Right atrium auricular region (tissue), 2 donors: ENCODE measurements around the gene GLT8D2. TPM values are rescaled to one million over a fixed set of nuclear protein-coding genes. Genes with fewer than 3 reads are reported as not detected.

Source experiments
- DNase-seq: peaks from one replicate; pipeline ENCODE4 v3.0.0-alpha.2; 2019; ENCODE audit warnings: low spot score
- H3K27ac ChIP-seq, 2 donors: fragments of 200-600 bp; sonication (generic); 1 replicate in 1 of 2; 2 replicates in 1 of 2; pipeline ENCODE4 v1.5.1; 2016 to 2019
- H3K27me3 ChIP-seq, 2 donors: fragments of 200-600 bp; sonication (generic); one replicate each; pipeline versions ENCODE4 v1.5.1 to v1.6.0; 2017 to 2019
- H3K36me3 ChIP-seq: fragments of 200-600 bp; sonication (generic); one replicate; pipeline ENCODE4 v1.5.1; 2016
- H3K4me1 ChIP-seq, 2 donors: fragments of 200-600 bp; sonication (generic); one replicate each; pipeline versions ENCODE4 v1.5.1 to v1.6.0; 2017 to 2019
- H3K4me3 ChIP-seq, 2 donors: fragments of 200-600 bp; sonication (generic); 1 replicate in 1 of 2; 2 replicates in 1 of 2; pipeline ENCODE4 v1.5.1; 2017 to 2019; ENCODE audit warnings: mild to moderate bottlenecking in 1 of 2, moderate library complexity in 1 of 2
- H3K9me3 ChIP-seq, 2 donors: fragments of 200-600 bp; sonication (generic); one replicate each; pipeline ENCODE4 v1.5.1; 2019
- total RNA-seq, 2 donors: library from RNA; depleted of rRNA; stranded (reverse); fragments of >200 nt; gene quantifications; one replicate each; pipeline ENCODE4 v1.1.0, GENCODE V29; 2016
- TF ChIP-seq, protein P1 (sequence below), 2 donors: fragments of 200-600 bp; sonication (generic); IDR thresholded peaks; one replicate each; pipeline ENCODE4 v1.5.1; 2019; ENCODE audit warnings: antibody characterized with exemption in 2 of 2

The GLT8D2 gene
- total RNA-seq, 2 donors from 2014 or later = 5.6 to 9.9 TPM

DNA sequence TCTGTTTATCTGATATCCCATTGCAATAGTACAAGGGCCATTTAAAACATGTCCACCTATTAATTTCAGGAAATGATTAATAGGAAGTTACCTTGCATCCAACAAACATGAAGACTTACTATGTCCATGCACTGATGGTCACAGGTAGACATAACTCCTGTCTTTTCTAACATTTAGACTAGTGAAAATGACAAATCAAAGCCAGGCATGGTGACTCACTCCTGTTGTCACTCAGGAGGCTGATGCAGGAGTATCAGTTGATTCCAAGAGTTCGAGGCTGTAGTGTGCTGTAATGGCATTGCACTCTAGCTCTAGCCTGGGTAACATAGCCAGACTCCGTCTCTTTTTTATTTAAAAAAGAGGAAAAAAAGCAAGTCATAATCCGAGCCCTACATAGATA, 105.0 kb downstream of the GLT8D2 start:
- TF ChIP-seq, protein P1, sequence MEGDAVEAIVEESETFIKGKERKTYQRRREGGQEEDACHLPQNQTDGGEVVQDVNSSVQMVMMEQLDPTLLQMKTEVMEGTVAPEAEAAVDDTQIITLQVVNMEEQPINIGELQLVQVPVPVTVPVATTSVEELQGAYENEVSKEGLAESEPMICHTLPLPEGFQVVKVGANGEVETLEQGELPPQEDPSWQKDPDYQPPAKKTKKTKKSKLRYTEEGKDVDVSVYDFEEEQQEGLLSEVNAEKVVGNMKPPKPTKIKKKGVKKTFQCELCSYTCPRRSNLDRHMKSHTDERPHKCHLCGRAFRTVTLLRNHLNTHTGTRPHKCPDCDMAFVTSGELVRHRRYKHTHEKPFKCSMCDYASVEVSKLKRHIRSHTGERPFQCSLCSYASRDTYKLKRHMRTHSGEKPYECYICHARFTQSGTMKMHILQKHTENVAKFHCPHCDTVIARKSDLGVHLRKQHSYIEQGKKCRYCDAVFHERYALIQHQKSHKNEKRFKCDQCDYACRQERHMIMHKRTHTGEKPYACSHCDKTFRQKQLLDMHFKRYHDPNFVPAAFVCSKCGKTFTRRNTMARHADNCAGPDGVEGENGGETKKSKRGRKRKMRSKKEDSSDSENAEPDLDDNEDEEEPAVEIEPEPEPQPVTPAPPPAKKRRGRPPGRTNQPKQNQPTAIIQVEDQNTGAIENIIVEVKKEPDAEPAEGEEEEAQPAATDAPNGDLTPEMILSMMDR (IDR thresholded peaks at IDR 0.05) = no peak
- Histone ChIP-seq H3K27me3 (no peaks in the 10 kb centered on the region), H3K4me1 (no peaks in the 10 kb centered on the region), H3K9me3 (no peaks in the 10 kb centered on the region), H3K27ac (no peak overlapping the region), H3K36me3 (peaks cover 97% of the 10 kb centered on the region), H3K4me3 (no peak overlapping the region)
- DNase-seq = no peak

Other genes starting within 250 kb of the GLT8D2 start
- 1 to 10 TPM; 2.3 to 2.4 TPM for gene NT5DC3, start 209.0 kb downstream of the GLT8D2 start, total RNA-seq
- gene HSP90B1, start 119.8 kb downstream of the GLT8D2 start, total RNA-seq = 100 to 1,000 TPM; 245 to 272 TPM
- 10 to 100 TPM; 10.2 to 13.7 TPM for gene TDG, start 84.3 kb downstream of the GLT8D2 start, total RNA-seq
- 1 to 10 TPM; 6.4 to 8.1 TPM for gene HCFC2, start 14.3 kb upstream of the GLT8D2 start, total RNA-seq
- gene NFYB, start 88.0 kb upstream of the GLT8D2 start, total RNA-seq = 10 to 100 TPM; 24.0 to 29.0 TPM
- gene TXNRD1, start 165.6 kb upstream of the GLT8D2 start, total RNA-seq = 100 to 1,000 TPM; 191 to 286 TPM